Mucosa of descending colon (tissue), 3 donors: ENCODE data around the gene CTNNBL1. TPM values are rescaled to one million over a fixed set of nuclear protein-coding genes. Genes with fewer than 3 reads are reported as not detected.

Experiments used
- ATAC-seq: fragments of 200-7000 bp; cut with Tn5 transposase; one replicate; pipeline ENCODE4 v1.9.1; 2020; ENCODE audit warnings: mild to moderate bottlenecking, moderate library complexity
- DNase-seq, 3 donors: peaks; one replicate each; pipeline ENCODE4 v3.0.0-alpha.2; 2020
- H3K36me3 ChIP-seq: fragments of 200-600 bp; one replicate; pipeline ENCODE4 v1.8.0; 2021; ENCODE audit warnings: low read depth, mild to moderate bottlenecking
- H3K4me1 ChIP-seq: fragments of 200-600 bp; one replicate; pipeline ENCODE4 v1.8.0; 2021; ENCODE audit warnings: low read depth, mild to moderate bottlenecking
- H3K4me3 ChIP-seq: fragments of 200-600 bp; one replicate; pipeline ENCODE4 v1.8.0; 2021; ENCODE audit warnings: mild to moderate bottlenecking
- H3K9me3 ChIP-seq: fragments of 200-600 bp; one replicate; pipeline ENCODE4 v1.8.0; 2021; ENCODE audit warnings: mild to moderate bottlenecking
- CTCF ChIP-seq: fragments of 200-600 bp; IDR thresholded peaks from one replicate; pipeline ENCODE4 v1.8.0; 2022; ENCODE audit warnings: antibody characterized with exemption, mild to moderate bottlenecking
- intact Hi-C, 2 donors: fragments of 100-400 bp; cut with DNase I in 1 of 2; cut with micrococcal nuclease in 1 of 2; formaldehyde crosslinking; loops; one replicate each; pipeline versions ENCODE4 v1.11.0 to v1.11.1; 2022; cut with DNase I, micrococcal nuclease
- total RNA-seq, 3 donors: library from RNA; stranded (reverse); fragmentation: NEBNext Ultra II Directional in 2 of 3; extraction: Animal tissue kit (Norgen Biotek cat#: 25700) in 2 of 3; gene quantifications; one replicate each; pipeline versions ENCODE4 v1.2.1 to v1.2.4, GENCODE V29; 2021 to 2023
- donor health status: DM: no; HTN: no; CAD: no; lungs with moderate emphysema.
- donor health status: DM: no; HTN: no; CAD: no.
- donor health status: DM: no; HTN: yes; CAD: no.

Gene CTNNBL1
- total RNA-seq, 3 donors from 2014 or later: 31.0 to 64.8 (median 37.8) TPM

GRCh38 chr20:37911838-37912281 is 218.0 kb downstream of the CTNNBL1 start:
- H3K4me1 ChIP-seq: peaks cover 7% of the 10 kb centered on the region
- no peaks in the 10 kb centered on the region for H3K9me3 ChIP-seq
- H3K36me3 ChIP-seq: no peaks in the 10 kb centered on the region
- peak in 1 of 3 donors; percentile 23 for DNase-seq
- TF ChIP-seq CTCF: no peak
- ATAC-seq: peak; percentile 12
- no peak overlapping the region for H3K4me3 ChIP-seq
- intact Hi-C loops: no loop called here

DNA sequence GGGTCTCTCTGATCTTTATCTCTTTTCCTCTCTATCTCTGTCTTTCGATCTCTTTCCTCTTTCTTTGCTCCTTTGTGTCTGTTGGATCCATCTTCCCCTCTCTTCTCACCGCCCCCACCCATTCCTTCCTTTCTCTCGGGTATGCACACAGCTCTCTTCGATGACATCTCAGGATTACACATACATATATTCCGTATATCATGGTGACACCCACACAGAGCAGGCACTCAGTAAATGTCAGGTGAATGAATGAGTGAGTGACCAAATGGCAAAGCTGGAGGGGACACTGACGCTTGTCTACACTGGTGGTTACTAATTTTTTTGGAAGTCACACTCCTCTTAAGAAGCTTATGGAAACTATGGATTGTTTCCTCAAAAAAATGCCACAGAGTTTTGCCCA is 219.0 kb downstream of the CTNNBL1 start:
- ATAC-seq: no peak
- intact Hi-C loops: no loop called here
- Histone ChIP-seq H3K4me3 (no peak overlapping the region), H3K4me1 (peaks cover 7% of the 10 kb centered on the region), H3K36me3 (no peaks in the 10 kb centered on the region), H3K9me3 (no peaks in the 10 kb centered on the region)
- no peak for DNase-seq
- no peak for TF ChIP-seq CTCF

DNA sequence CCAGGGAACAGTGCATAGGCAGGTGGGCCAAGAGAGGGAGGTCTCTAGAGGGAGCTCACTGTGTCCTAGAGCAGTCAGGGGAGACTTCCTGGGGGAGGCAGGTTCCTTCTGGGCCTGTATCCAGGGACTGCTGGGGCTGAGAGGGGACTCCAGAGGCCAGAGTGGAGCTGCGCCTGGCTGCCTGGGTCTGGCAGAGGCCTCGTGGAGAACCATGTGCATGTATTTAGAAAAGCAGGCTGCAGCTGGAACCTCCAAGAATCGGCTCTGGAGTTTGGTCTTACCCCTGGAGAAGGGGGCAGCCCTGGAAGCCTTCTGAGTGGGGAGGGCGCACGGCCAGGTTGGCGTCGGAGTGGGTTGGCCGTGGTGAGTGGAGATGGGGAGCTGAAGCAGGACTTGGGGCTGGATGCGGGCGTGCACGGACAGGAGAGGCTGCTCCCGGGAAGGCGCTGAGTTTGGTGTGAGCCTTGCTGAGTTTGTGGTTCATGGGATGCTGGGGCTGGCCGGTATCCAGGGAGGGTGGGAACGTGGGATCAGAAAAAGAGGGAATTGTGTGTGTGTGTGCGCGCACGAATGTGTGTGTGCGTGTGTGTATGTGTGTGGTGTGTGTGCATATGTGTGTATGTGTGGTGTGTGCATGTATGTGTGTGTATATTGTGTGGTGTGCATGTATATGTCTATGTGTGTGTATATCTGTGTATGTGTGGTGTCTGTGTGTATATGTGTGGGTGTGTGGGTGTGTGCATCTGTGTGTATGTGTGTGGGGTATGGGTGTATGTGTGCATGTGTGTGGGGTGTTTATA is 219.9 kb downstream of the CTNNBL1 start:
- H3K4me3 ChIP-seq: no peak overlapping the region
- TF ChIP-seq CTCF: no peak
- peaks cover 7% of the 10 kb centered on the region for H3K4me1 ChIP-seq
- intact Hi-C loops: no loop called here
- DNase-seq: no peak
- H3K9me3 ChIP-seq: no peaks in the 10 kb centered on the region
- H3K36me3 ChIP-seq: no peaks in the 10 kb centered on the region
- no peak for ATAC-seq

DNA sequence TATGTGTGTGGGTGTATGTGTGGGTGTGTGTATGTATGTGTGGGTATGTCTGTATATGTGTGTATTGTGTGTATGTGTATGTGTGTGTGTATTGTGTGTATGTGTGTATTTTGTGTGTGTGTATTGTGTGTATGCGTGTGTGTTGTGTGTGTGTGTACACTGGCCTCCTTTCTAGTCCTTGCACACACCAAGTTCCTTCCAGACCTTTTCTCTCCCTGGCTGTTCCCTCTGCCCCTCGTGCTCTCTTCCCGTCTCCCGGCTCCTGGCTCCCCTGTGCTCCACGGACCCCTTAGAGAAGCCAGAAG is 220.5 kb downstream of the CTNNBL1 start:
- no peak overlapping the region for H3K4me3 ChIP-seq
- no peaks in the 10 kb centered on the region for H3K36me3 ChIP-seq
- intact Hi-C loops: no loop called here
- no peaks in the 10 kb centered on the region for H3K9me3 ChIP-seq
- no peak for DNase-seq
- no peak for TF ChIP-seq CTCF
- ATAC-seq: no peak
- H3K4me1 ChIP-seq: peaks cover 7% of the 10 kb centered on the region

DNA sequence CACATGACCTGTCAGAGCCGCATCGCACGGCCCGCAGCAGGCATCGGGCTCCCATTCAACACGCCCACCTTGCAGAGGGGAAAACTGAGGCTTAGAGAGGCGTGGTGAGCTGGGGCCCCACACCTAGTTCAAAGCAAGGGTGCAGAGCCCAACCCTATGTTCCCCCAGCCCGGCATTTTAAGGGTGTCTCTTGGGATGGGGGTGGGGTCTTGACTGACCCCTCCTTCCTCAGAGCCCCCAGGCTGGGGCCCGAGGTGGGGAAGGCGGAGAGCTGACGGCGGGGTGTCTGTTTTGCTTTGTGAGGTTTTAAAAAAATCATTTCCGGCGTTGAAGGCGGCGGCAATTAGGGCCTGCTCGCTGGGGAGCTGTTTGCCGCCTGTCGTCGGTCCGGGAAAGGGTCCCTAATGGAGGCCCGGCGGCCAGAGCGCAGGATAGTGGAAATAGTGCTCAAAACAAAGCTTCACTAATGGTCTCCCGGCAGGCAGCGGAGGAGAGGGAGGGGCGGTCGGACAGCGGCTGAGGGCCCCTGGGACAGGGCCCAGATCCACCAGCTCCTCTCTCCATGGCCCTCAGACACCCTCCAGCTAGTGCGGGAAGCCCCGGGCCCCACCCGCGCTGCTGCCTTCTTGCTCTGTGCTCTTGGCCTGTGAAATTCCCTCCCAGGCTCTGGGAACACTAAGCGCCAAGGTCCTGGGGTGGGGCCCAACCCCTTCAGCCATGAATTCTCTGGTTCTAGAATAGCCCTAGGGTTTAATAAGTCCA is 221.0 kb downstream of the CTNNBL1 start:
- DNase-seq: no peak
- peak; percentile 42 for ATAC-seq
- Histone ChIP-seq H3K4me3 (no peak overlapping the region), H3K4me1 (peaks cover 7% of the 10 kb centered on the region), H3K9me3 (no peaks in the 10 kb centered on the region), H3K36me3 (no peaks in the 10 kb centered on the region)
- intact Hi-C loops: no loop called here
- TF ChIP-seq CTCF: no peak
